Measurements from ENCODE around the gene ZNF423. TPM values are rescaled to one million over a fixed set of nuclear protein-coding genes. Genes with fewer than 3 reads are reported as not detected.

Gene ZNF423
- total RNA-seq, 4 donors from 2014 or later, result 7.0 to 19.7 (median 8.4) TPM

DNA sequence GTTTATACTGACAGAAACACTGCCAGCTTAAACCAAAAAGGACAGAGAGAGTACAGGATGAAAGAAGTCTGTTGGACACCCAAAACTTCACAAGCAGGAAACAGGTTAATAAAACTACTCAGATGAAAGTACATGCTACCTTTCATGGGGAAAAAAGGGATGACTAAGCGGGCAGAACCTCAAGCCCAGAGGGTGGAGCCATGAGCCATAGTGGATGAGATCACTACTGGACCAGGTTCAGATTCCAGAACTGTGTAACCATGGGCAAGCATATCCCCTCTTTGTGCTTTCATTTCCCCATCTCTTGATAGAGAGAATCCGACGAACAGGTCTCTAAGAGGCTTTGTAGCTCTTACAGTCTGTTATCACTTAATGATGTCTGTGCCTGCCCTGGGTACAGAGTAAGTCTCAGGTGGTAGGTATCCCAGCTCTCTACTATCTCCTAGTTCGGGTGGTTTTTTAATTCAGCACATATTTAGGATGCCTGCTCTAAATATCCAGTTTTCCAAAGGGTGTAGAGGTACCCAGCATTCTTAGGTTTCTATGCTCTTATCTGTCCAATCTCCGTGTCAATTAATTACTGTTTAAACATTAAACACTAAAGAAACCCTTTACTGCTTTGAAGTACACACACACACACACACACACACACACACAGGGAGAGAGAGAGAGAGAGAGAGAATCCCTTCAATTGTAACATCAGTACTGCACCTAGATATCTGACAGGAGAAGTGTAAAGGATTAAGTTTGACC, 206.7 kb downstream of the ZNF423 start:
- Histone ChIP-seq H3K9me3 (peaks cover 0 to 23% (median 0%) of the 10 kb centered on the region in 3 donors), H3K4me3 (no peak overlapping the region), H3K4me1 (peaks cover 0 to 8% (median 0%) of the 10 kb centered on the region in 3 donors), H3K27me3 (no peaks in the 10 kb centered on the region), H3K36me3 (no peaks in the 10 kb centered on the region), H3K27ac (peak overlapping the region in 1 of 4 donors; percentile 14)
- no peak for TF ChIP-seq POLR2AphosphoS5 (IDR thresholded peaks at IDR 0.05)
- TF ChIP-seq CTCF (IDR thresholded peaks at IDR 0.05), result no peak
- TF ChIP-seq EP300 (IDR thresholded peaks at IDR 0.05), result no peak
- TF ChIP-seq POLR2A (IDR thresholded peaks at IDR 0.05), result no peak
- peak; percentile 46 for ATAC-seq
- 50 to 64% methylated on average over 3 of the region's 5 CpGs for WGBS, 2 donors (ENCODE audit: low coverage in 1 of 2)

DNA sequence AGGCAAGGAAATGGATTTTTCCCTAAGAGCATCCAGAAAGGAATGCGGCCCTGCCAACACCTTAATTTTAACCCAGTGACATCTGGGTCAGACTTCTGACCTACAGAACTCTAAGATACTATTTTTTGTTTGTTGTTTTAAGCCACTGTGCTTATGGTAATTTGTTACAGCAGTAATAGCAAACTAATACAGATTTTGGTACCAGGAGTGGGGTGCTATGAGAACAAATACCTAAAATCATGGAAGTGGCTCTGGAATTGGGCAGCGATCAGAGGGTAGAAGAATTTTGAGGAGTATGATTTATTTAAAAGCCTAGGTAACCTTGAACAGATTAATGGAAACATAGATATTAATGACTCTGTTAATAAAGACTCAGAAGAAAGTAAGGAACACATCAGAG, 208.2 kb downstream of the ZNF423 start:
- no peak overlapping the region for H3K4me3 ChIP-seq
- no peaks in the 10 kb centered on the region for H3K36me3 ChIP-seq
- WGBS, 2 donors (ENCODE audit: low coverage in 1 of 2), result 83 to 100% methylated on average over 1 to 2 of the region's 2 CpGs
- H3K4me1 ChIP-seq, result peaks cover 0 to 14% (median 0%) of the 10 kb centered on the region in 3 donors
- no peaks in the 10 kb centered on the region for H3K27me3 ChIP-seq
- H3K9me3 ChIP-seq, result peaks cover 0 to 23% (median 0%) of the 10 kb centered on the region in 3 donors
- no peak for ATAC-seq
- TF ChIP-seq POLR2AphosphoS5 (IDR thresholded peaks at IDR 0.05) (no peak), POLR2A (IDR thresholded peaks at IDR 0.05) (no peak), EP300 (IDR thresholded peaks at IDR 0.05) (no peak), CTCF (IDR thresholded peaks at IDR 0.05) (no peak)
- H3K27ac ChIP-seq, result no peak overlapping the region

GRCh38 chr16:49645263-49645662, 210.6 kb downstream of the ZNF423 start:
- Histone ChIP-seq H3K4me3 (no peak overlapping the region), H3K9me3 (peaks cover 0 to 23% (median 0%) of the 10 kb centered on the region in 3 donors), H3K27ac (no peak overlapping the region), H3K4me1 (peaks cover 0 to 17% (median 9%) of the 10 kb centered on the region in 3 donors), H3K27me3 (no peaks in the 10 kb centered on the region), H3K36me3 (no peaks in the 10 kb centered on the region)
- WGBS, 2 donors (ENCODE audit: low coverage in 1 of 2), result 91 to 100% methylated on average over 1 of the region's 1 CpG
- TF ChIP-seq POLR2A (IDR thresholded peaks at IDR 0.05), result no peak
- no peak for TF ChIP-seq POLR2AphosphoS5 (IDR thresholded peaks at IDR 0.05)
- TF ChIP-seq CTCF (IDR thresholded peaks at IDR 0.05), result no peak
- no peak for TF ChIP-seq EP300 (IDR thresholded peaks at IDR 0.05)
- no peak for ATAC-seq

DNA sequence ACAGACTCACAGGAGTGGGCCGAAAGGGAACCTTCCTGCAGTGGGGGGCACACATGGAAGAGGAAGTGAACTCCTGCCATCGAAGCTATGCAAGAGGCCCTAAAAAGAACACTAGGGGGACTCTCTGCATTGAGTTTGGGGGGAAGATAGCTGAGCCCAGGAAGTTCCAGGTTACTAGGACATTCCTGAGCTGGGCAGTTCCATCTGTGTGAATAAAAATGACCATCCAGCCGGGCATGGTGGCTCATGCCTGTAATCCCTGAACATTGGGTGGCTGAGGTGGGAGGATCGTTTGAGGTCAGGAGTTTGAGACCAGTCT, 211.8 kb downstream of the ZNF423 start:
- no peak overlapping the region for H3K4me3 ChIP-seq
- TF ChIP-seq CTCF (IDR thresholded peaks at IDR 0.05) (peak in 1 of 4 experiments; percentile 34), POLR2A (IDR thresholded peaks at IDR 0.05) (no peak)
- peak; percentile 17 for ATAC-seq
- peak overlapping the region in 2 of 4 donors; percentile 19 to 33 for H3K27ac ChIP-seq
- H3K4me1 ChIP-seq, result peaks cover 0 to 28% (median 21%) of the 10 kb centered on the region in 3 donors
- no peaks in the 10 kb centered on the region for H3K27me3 ChIP-seq
- H3K36me3 ChIP-seq, result no peaks in the 10 kb centered on the region
- peaks cover 0 to 22% (median 0%) of the 10 kb centered on the region in 3 donors for H3K9me3 ChIP-seq
- WGBS, 2 donors (ENCODE audit: low coverage in 1 of 2), result 74 to 80% methylated on average over 2 of the region's 4 CpGs
